Activated CD8-positive, alpha-beta memory T cell treated with anti-CD3 and anti-CD28 coated beads, Interleukin-2, amount 50 U/mL, for 1 hour (primary cell): ENCODE data around the gene TMEM108.

ENCODE experiments used
- DNase-seq: peaks from one replicate; pipeline ENCODE4 v3.0.0-alpha.2; 2020; ENCODE audit errors: extremely low read depth

The TMEM108 gene

GRCh38 chr3:133054586-133054985 is 16.4 kb downstream of the TMEM108 start:
- DNase-seq: no peak

GRCh38 chr3:133055339-133055738 is 17.1 kb downstream of the TMEM108 start:
- DNase-seq: no peak

- DNase-seq: no peak
Measured at GRCh38 chr3:133058243-133058642, 20.1 kb downstream of the TMEM108 start.

GRCh38 chr3:133058831-133059230 is 20.6 kb downstream of the TMEM108 start:
- no peak for DNase-seq

GRCh38 chr3:133065193-133065961 is 27.2 kb downstream of the TMEM108 start:
- DNase-seq: no peak

- DNase-seq: no peak
Measured at GRCh38 chr3:133066026-133066425, 27.8 kb downstream of the TMEM108 start.

- DNase-seq: no peak
Measured at GRCh38 chr3:133069556-133070286, 31.5 kb downstream of the TMEM108 start.

GRCh38 chr3:133074977-133075376 is 36.8 kb downstream of the TMEM108 start:
- no peak for DNase-seq

GRCh38 chr3:133077688-133078087 is 39.5 kb downstream of the TMEM108 start:
- DNase-seq: no peak

GRCh38 chr3:133079621-133080020 is 41.4 kb downstream of the TMEM108 start:
- no peak for DNase-seq

- no peak for DNase-seq
Measured at GRCh38 chr3:133081016-133081415, 42.8 kb downstream of the TMEM108 start.

GRCh38 chr3:133083395-133083794 is 45.2 kb downstream of the TMEM108 start:
- DNase-seq: no peak

- DNase-seq: no peak
Measured at GRCh38 chr3:133089906-133090485, 51.8 kb downstream of the TMEM108 start.

- DNase-seq: no peak
Measured at GRCh38 chr3:133092681-133093080, 54.5 kb downstream of the TMEM108 start.

GRCh38 chr3:133093366-133093765 is 55.2 kb downstream of the TMEM108 start:
- DNase-seq: no peak

- DNase-seq: no peak
Measured at GRCh38 chr3:133096900-133097613, 58.9 kb downstream of the TMEM108 start.

GRCh38 chr3:133103706-133104105 is 65.5 kb downstream of the TMEM108 start:
- no peak for DNase-seq

GRCh38 chr3:133106169-133106568 is 68.0 kb downstream of the TMEM108 start:
- no peak for DNase-seq

- DNase-seq: no peak
Measured at GRCh38 chr3:133112666-133113065, 74.5 kb downstream of the TMEM108 start.

GRCh38 chr3:133113526-133113925 is 75.3 kb downstream of the TMEM108 start:
- DNase-seq: no peak

GRCh38 chr3:133113927-133114597 is 75.9 kb downstream of the TMEM108 start:
- DNase-seq: no peak

- no peak for DNase-seq
Measured at GRCh38 chr3:133115176-133115575, 77.0 kb downstream of the TMEM108 start.
